K562 (cell line): Measurements from ENCODE around the gene MRRF. TPM values are rescaled to one million over a fixed set of nuclear protein-coding genes. Genes with fewer than 3 reads are reported as not detected.
A peak's percentile ranks its signal among the peaks of the same experiment; 100 is the strongest.

Experiments used
- ATAC-seq: fragments of 200-7000 bp; cut with Tn5 transposase; 3 replicates; pipeline ENCODE4 v1.9.1; 2020; ENCODE audit warnings: moderate library complexity
- BruUV-seq: library from RNA; stranded (reverse); fragments of 400-500 nt; replicated peaks from 2 replicates; lab custom pipeline; 2021; lab: Mats Ljungman, UMichigan
- CTCF ChIA-PET: fragments of 300-600 bp; formaldehyde crosslinking; extraction: SDS; loops from one replicate; lab custom pipeline; 2021; ENCODE audit warnings: low intra/inter-chr PET ratio; lab: Yijun Ruan, JAX
- POLR2A ChIA-PET: fragments of 300-600, 350-650 bp; sonication (Branson Sonifier 250); formaldehyde crosslinking; extraction: SDS; loops from one replicate; lab custom pipeline; 2021; ENCODE audit warnings: antibody characterized with exemption, inconsistent platforms; lab: Yijun Ruan, JAX
- DNase-seq, 4 experiments: peaks; one replicate each; pipeline versions ENCODE4 v3.0.0 to v3.0.0-alpha.2; 2011 to 2018; ENCODE audit warnings: low spot score in 3 of 4, mixed read lengths in 3 of 4; ENCODE audit errors: extremely low read depth in 1 of 4
- FAIRE-seq: peaks from 2 replicates; lab custom pipeline; 2011; peaks lifted over from hg19 to GRCh38; lab: Jason Lieb, UNC
- H2AFZ ChIP-seq: 2 replicates; pipeline ENCODE4 v1.6.0; 2011; ENCODE audit warnings: low read depth, low read length, control low read depth, inconsistent platforms
- H3K27ac ChIP-seq: fragments of 200-600 bp; 3 replicates; pipeline ENCODE4 v1.8.0; 2011; ENCODE audit warnings: low read depth, mild to moderate bottlenecking, control low read depth, inconsistent platforms, low read length, moderate library complexity, mixed read lengths; ENCODE audit errors: extremely low read depth
- H3K27me3 ChIP-seq, 2 experiments: fragments of 300-600 bp in 1 of 2; 2 replicates in 1 of 2; 3 replicates in 1 of 2; pipeline versions ENCODE4 v1.6.0 to v1.8.0; 2011; ENCODE audit warnings: inconsistent platforms in 2 of 2, low read length in 2 of 2, mild to moderate bottlenecking in 1 of 2, mixed read lengths in 1 of 2, moderate library complexity in 1 of 2; ENCODE audit not compliant: control insufficient read depth in 2 of 2, insufficient read depth in 2 of 2
- H3K36me3 ChIP-seq: fragments of 300-600 bp; 3 replicates; pipeline ENCODE4 v1.8.0; 2011; ENCODE audit warnings: mild to moderate bottlenecking, low read length, inconsistent platforms; ENCODE audit not compliant: control insufficient read depth, insufficient read depth
- H3K4me1 ChIP-seq, 2 experiments: fragments of 200-600 bp in 1 of 2; replicated peaks in 1 of 2; 2 replicates in 1 of 2; 3 replicates in 1 of 2; pipeline versions ENCODE4 v1.5.1 to v1.8.0; 2011; ENCODE audit warnings: inconsistent platforms in 2 of 2, low read length in 2 of 2, mild to moderate bottlenecking in 1 of 2, mixed read lengths in 1 of 2, moderate library complexity in 1 of 2; ENCODE audit not compliant: control insufficient read depth in 2 of 2, insufficient read depth in 2 of 2
- H3K4me2 ChIP-seq: 2 replicates; pipeline ENCODE4 v1.6.1; 2011; ENCODE audit warnings: low read length, control low read depth, inconsistent platforms, mixed read lengths; ENCODE audit not compliant: insufficient read depth
- H3K4me3 ChIP-seq: fragments of 200-600 bp; sonication (generic), shearing (Covaris generic); 2 replicates; pipeline ENCODE4 v1.5.1; 2016; ENCODE audit warnings: control low read depth, inconsistent platforms
- H3K79me2 ChIP-seq: fragments of 200-600 bp; 3 replicates; pipeline ENCODE4 v1.8.0; 2011; ENCODE audit warnings: low read length, inconsistent platforms; ENCODE audit not compliant: control insufficient read depth, insufficient read depth
- H3K9ac ChIP-seq, 2 experiments: 2 replicates each; pipeline versions ENCODE4 v1.6.0 to v1.6.1; 2011; ENCODE audit warnings: low read depth in 2 of 2, low read length in 2 of 2, control low read depth in 1 of 2, inconsistent platforms in 1 of 2, mild to moderate bottlenecking in 1 of 2, mixed read lengths in 1 of 2; ENCODE audit not compliant: insufficient read depth in 1 of 2
- H3K9me1 ChIP-seq: one replicate; pipeline ENCODE4 v1.6.0; 2011; ENCODE audit warnings: inconsistent platforms, mild to moderate bottlenecking, low read length, moderate library complexity; ENCODE audit not compliant: control insufficient read depth, insufficient read depth
- H3K9me3 ChIP-seq: replicated peaks from 2 replicates; pipeline ENCODE4 v1.5.1; 2011; ENCODE audit warnings: low read depth, low read length, inconsistent platforms; ENCODE audit not compliant: control insufficient read depth, insufficient read depth
- H4K20me1 ChIP-seq: replicated peaks from 2 replicates; pipeline ENCODE4 v1.6.1; 2011; ENCODE audit warnings: low read length, inconsistent platforms, mixed read lengths; ENCODE audit not compliant: control insufficient read depth, insufficient read depth
- ARNT ChIP-seq, 2 experiments: fragments of 450-650 bp; IDR thresholded peaks; 2 replicates each; pipeline ENCODE4 v1.6.1; 2016; ENCODE audit warnings: mild to moderate bottlenecking in 1 of 2
- BCOR ChIP-seq: fragments of 450-650 bp; IDR thresholded peaks from 2 replicates; pipeline ENCODE4 v1.6.1; 2016
- JUND ChIP-seq, 2 experiments: IDR thresholded peaks; 2 replicates in 1 of 2; 3 replicates in 1 of 2; pipeline ENCODE4 v1.6.1; 2011; ENCODE audit warnings: borderline replicate concordance in 2 of 2, low read depth in 2 of 2, low read length in 2 of 2, improper control_type of control experiment in 1 of 2, missing biosample characterization in 1 of 2, missing genetic modification characterization in 1 of 2, missing genetic modification reagents in 1 of 2
- NEUROD1 ChIP-seq: fragments of 150-350 bp; IDR thresholded peaks from 2 replicates; pipeline ENCODE4 v1.6.1; 2014; ENCODE audit warnings: borderline replicate concordance, low read length, low read depth; ENCODE audit not compliant: partially characterized antibody
- NRF1 ChIP-seq, 2 experiments: fragments of 450-650 bp; IDR thresholded peaks in 1 of 2; conservative IDR thresholded peaks in 1 of 2; 2 replicates each; pipeline ENCODE4 v1.6.1; 2014; ENCODE audit warnings: mild to moderate bottlenecking in 2 of 2
- STAG1 ChIP-seq: sonication (generic); formaldehyde crosslinking; IDR thresholded peaks from 2 replicates; pipeline ENCODE4 v1.5.0; 2020; ENCODE audit warnings: missing genetic modification reagents, borderline replicate concordance
- WGBS: fragments of 100-300 bp; shearing (Covaris generic); methylation state at CpG from one replicate; pipeline ENCODE4 v1.1.6; 2016; ENCODE audit warnings: low coverage, mixed read lengths; ENCODE audit not compliant: insufficient coverage; ENCODE audit errors: missing lambda C conversion rate; 5-methylcytosine and 5-hydroxymethylcytosine counted together
- in situ Hi-C: fragments of 300-500 bp; cut with MboI; formaldehyde crosslinking; loops from 4 replicates; pipeline ENCODE4 v1.15.0; 2018; ENCODE audit warnings: inconsistent platforms, mixed read lengths
- intact Hi-C: fragments of 100-400 bp; cut with micrococcal nuclease; formaldehyde crosslinking; loops from 2 replicates; pipeline ENCODE4 v1.14.2; 2022
- polyA plus RNA-seq, 8 experiments: library from polyadenylated mRNA; depleted of rRNA in 4 of 8; stranded (reverse) in 5 of 8; unstranded in 3 of 8; fragments of >200 nt; fragmentation: Nextera tagmentation in 2 of 8; fragmentation: Illumina TruSeq in 1 of 8; extraction: Ambion mirVana in 2 of 8; extraction: Trizol in 1 of 8; gene quantifications; 2 replicates each; pipeline versions ENCODE4 v1.2.1 to v1.2.3, GENCODE V29; 2011 to 2014; ENCODE audit warnings: inconsistent platforms in 1 of 8, missing spikeins in 1 of 8
- total RNA-seq, 7 experiments: library from RNA; depleted of rRNA in 6 of 7; stranded (reverse); fragments of >200 nt in 6 of 7; fragmentation: Illumina TruSeq in 2 of 7; extraction: Trizol in 2 of 7; gene quantifications; 2 replicates each; pipeline versions ENCODE4 v1.2.1 to v1.2.3, GENCODE V29; 2011 to 2021; ENCODE audit warnings: low replicate concordance in 1 of 7
- TF ChIP-seq, protein P1 (sequence below), 2 experiments: fragments of 450-650 bp; conservative IDR thresholded peaks; 2 replicates each; pipeline ENCODE4 v1.6.1; 2017; ENCODE audit warnings: mild to moderate bottlenecking in 2 of 2, moderate library complexity in 2 of 2
- TF ChIP-seq, protein P2 (sequence below): sonication (generic); formaldehyde crosslinking; IDR thresholded peaks from 2 replicates; pipeline ENCODE4 v1.8.0; 2022; ENCODE audit warnings: mild to moderate bottlenecking, missing genetic modification reagents
- TF ChIP-seq, protein P3 (sequence below): fragments of 250-450 bp; sonication (Bioruptor Pico); IDR thresholded peaks from 2 replicates; pipeline ENCODE4 v1.6.1; 2021; ENCODE audit warnings: mild to moderate bottlenecking

Gene MRRF
- total and polyA plus RNA-seq, 9 of the 15 experiments (the other 6 are each of a cell fraction or from before 2014, with no cell fraction given), result 55.0 to 105 (median 81.2) TPM

DNA sequence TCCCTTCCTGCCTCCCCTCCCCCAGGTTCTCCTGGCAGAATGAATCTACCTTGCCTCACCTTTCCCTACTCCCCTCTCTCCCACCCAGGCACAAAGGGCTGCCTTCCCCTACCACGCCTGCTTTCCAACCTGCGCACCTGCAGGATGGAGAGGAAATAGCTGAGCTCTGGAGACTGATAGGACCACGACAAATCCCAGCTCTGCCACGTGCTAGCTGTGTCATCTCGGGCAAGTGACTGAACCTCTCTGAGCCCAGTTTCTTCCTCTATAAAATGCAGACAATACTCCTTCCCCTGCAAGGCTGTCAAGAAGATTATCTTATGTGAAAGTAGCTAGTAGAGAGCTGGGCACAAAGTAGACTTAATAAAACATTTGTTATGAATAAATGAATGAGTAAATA is 74.9 kb downstream of the MRRF start (continued):
- TF ChIP-seq NRF1 (conservative IDR thresholded peaks at IDR 0.05 in 1 of 2, IDR thresholded peaks at IDR 0.05 in 1 of 2) (0 out of 4 replicates have a peak, but pooled peaks of 1 of the 2 experiments have one; percentile 13), ARNT (IDR thresholded peaks at IDR 0.05) (no peak), BCOR (peak; percentile 57; the same call in 1 of the 2 replicates), NEUROD1 (no peak)
- TF ChIP-seq, protein P1, sequence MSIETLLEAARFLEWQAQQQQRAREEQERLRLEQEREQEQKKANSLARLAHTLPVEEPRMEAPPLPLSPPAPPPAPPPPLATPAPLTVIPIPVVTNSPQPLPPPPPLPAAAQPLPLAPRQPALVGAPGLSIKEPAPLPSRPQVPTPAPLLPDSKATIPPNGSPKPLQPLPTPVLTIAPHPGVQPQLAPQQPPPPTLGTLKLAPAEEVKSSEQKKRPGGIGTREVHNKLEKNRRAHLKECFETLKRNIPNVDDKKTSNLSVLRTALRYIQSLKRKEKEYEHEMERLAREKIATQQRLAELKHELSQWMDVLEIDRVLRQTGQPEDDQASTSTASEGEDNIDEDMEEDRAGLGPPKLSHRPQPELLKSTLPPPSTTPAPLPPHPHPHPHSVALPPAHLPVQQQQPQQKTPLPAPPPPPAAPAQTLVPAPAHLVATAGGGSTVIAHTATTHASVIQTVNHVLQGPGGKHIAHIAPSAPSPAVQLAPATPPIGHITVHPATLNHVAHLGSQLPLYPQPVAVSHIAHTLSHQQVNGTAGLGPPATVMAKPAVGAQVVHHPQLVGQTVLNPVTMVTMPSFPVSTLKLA (conservative IDR thresholded peaks at IDR 0.05), result 0 out of 4 replicates have a peak, but pooled peaks of 1 of the 2 experiments have one; percentile 28

DNA sequence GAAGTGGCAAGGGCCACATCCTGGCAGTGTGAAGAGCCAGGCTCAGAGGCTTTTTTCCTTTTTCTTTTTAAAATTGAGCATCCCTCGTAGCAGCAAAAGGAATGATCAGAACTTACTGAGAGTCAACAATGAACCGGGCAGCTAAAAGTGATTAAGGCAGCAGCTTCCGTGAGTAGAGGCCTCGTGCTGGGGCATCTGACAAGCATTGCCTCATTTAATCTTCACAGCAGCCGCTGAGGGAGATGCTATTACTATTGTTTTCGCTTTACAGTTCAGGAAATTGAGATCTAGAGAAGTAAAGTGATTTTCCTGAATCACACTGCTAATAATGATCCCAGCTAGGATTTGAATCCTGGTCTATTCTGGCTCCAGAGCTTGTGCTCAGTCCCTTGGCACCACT is 75.5 kb downstream of the MRRF start:
- ChIA-PET POLR2A (interaction anchor here (0.6 to 1.5 kb wide), 2 partner anchors 16 to 59 kb away, joined by 3 to 7 read pairs; no protein-coding TSS in a partner anchor), CTCF (no interaction called here)
- DNase-seq (no peak), ATAC-seq (no peak), FAIRE-seq (no peak)
- intact Hi-C loops, result no loop called here
- peaks cover 0 to 7% of the 10 kb centered on the region in 2 experiments; a peak in 2 of 5 replicates for H3K4me1 ChIP-seq
- no peak overlapping the region for H3K27ac ChIP-seq
- peaks cover 0 to 21% of the 10 kb centered on the region in 2 experiments; a peak in 4 of 5 replicates for H3K27me3 ChIP-seq
- no TSS peak for BruUV-seq
- no peaks in the 10 kb centered on the region for H3K36me3 ChIP-seq
- no peaks in the 10 kb centered on the region for H3K79me2 ChIP-seq
- no peak overlapping the region for H2AFZ ChIP-seq
- WGBS, result 7% methylated on average over 6 of the region's 6 CpGs
- no peak overlapping the region for H3K9ac ChIP-seq
- peaks cover 4% of the 10 kb centered on the region; the same call in 1 of the 2 replicates for H4K20me1 ChIP-seq
- H3K9me3 ChIP-seq, result no peaks in the 10 kb centered on the region
- H3K9me1 ChIP-seq, result no peaks in the 10 kb centered on the region
- in situ Hi-C loops, result loop anchor here (25.0 kb wide), 1 partner anchor 653 kb away; no protein-coding TSS in a partner anchor
- no peak overlapping the region for H3K4me3 ChIP-seq
- no peak overlapping the region for H3K4me2 ChIP-seq
- TF ChIP-seq, protein P2, sequence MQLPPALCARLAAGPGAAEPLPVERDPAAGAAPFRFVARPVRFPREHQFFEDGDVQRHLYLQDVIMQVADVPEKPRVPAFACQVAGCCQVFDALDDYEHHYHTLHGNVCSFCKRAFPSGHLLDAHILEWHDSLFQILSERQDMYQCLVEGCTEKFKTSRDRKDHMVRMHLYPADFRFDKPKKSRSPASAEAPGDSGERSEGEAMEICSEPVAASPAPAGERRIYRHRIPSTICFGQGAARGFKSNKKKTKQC (CRISPR knock-in tag), result no peak
- TF ChIP-seq JUND (IDR thresholded peaks at IDR 0.05; ENCODE audit: borderline replicate concordance, low read depth, low read length) (no peak), JUND (tag; IDR thresholded peaks at IDR 0.05; ENCODE audit: borderline replicate concordance, low read depth, low read length) (no peak), STAG1 (CRISPR knock-in tag) (no peak)
- TF ChIP-seq, protein P3, sequence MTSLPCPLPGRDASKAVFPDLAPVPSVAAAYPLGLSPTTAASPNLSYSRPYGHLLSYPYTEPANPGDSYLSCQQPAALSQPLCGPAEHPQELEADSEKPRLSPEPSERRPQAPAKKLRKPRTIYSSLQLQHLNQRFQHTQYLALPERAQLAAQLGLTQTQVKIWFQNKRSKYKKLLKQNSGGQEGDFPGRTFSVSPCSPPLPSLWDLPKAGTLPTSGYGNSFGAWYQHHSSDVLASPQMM (CRISPR knock-in tag), result no peak
